Tibial nerve (tissue), 4 donors: ENCODE measurements around the gene ZDHHC1. TPM values are rescaled to one million over a fixed set of nuclear protein-coding genes. Genes with fewer than 3 reads are reported as not detected.

Experiments used
- DNase-seq, 2 donors: peaks; one replicate each; pipeline ENCODE4 v3.0.0-alpha.2; 2019; ENCODE audit warnings: low spot score in 2 of 2
- H3K27ac ChIP-seq, 4 donors: fragments of 200-600 bp; sonication (generic) in 3 of 4; one replicate each; pipeline ENCODE4 v1.5.1; 2017 to 2019; ENCODE audit warnings: mild to moderate bottlenecking in 1 of 4
- H3K27me3 ChIP-seq, 2 donors: fragments of 200-600 bp; sonication (generic) in 1 of 2; one replicate each; pipeline versions ENCODE4 v1.5.1 to v1.6.0; 2017 to 2019
- H3K36me3 ChIP-seq, 3 donors: fragments of 200-600 bp; sonication (generic); one replicate each; pipeline ENCODE4 v1.5.1; 2018 to 2019
- H3K4me1 ChIP-seq, 4 donors: fragments of 200-600 bp; sonication (generic) in 3 of 4; one replicate each; pipeline ENCODE4 v1.5.1; 2017 to 2019
- H3K4me3 ChIP-seq, 4 donors: fragments of 200-600 bp; sonication (generic) in 3 of 4; one replicate each; pipeline ENCODE4 v1.5.1; 2017 to 2019; ENCODE audit warnings: mild to moderate bottlenecking in 1 of 4, moderate library complexity in 1 of 4
- H3K9me3 ChIP-seq, 4 donors: fragments of 200-600 bp; sonication (generic) in 3 of 4; one replicate each; pipeline ENCODE4 v1.5.1; 2017 to 2019
- CTCF ChIP-seq, 5 experiments: fragments of 200-600 bp in 3 of 5; fragments of 450-650 bp in 2 of 5; sonication (generic) in 3 of 5; IDR thresholded peaks; one replicate each; pipeline ENCODE4 v1.5.1; 2016 to 2019; ENCODE audit warnings: antibody characterized with exemption in 5 of 5, mild to moderate bottlenecking in 3 of 5, moderate library complexity in 2 of 5
- EP300 ChIP-seq, 2 donors: sonication (generic); formaldehyde crosslinking; IDR thresholded peaks; one replicate each; pipeline ENCODE4 v1.6.1; 2017; ENCODE audit warnings: antibody characterized with exemption in 2 of 2, mild to moderate bottlenecking in 1 of 2
- POLR2A ChIP-seq, 2 donors: fragments of 450-650 bp; IDR thresholded peaks; one replicate each; pipeline ENCODE4 v1.6.1; 2017; ENCODE audit warnings: antibody characterized with exemption in 2 of 2, mild to moderate bottlenecking in 2 of 2, moderate library complexity in 2 of 2
- WGBS, 2 donors: methylation state at CpG; one replicate each; pipeline ENCODE4 v1.1.5; 2018; 5-methylcytosine and 5-hydroxymethylcytosine counted together
- total RNA-seq, 4 donors: library from RNA; depleted of rRNA; stranded (reverse); fragments of >200 nt; gene quantifications; one replicate each; pipeline ENCODE4 v1.1.0, GENCODE V29; 2016

The ZDHHC1 gene
- total RNA-seq, 4 donors from 2014 or later = 24.3 to 46.2 (median 32.8) TPM

- peak overlapping the region in 1 of 4 donors; percentile 17 for H3K4me3 ChIP-seq
- peaks cover 8 to 91% (median 70%) of the 10 kb centered on the region in 4 donors for H3K4me1 ChIP-seq
- no peaks in the 10 kb centered on the region for H3K9me3 ChIP-seq
- 8 to 17% methylated on average over 4 to 6 of the region's 7 CpGs for WGBS, 2 donors
- peak overlapping the region; percentile 23 to 81 (median 78) for H3K27ac ChIP-seq
- H3K36me3 ChIP-seq = no peaks in the 10 kb centered on the region
- TF ChIP-seq POLR2A (IDR thresholded peaks at IDR 0.05) (no peak), EP300 (IDR thresholded peaks at IDR 0.05) (no peak)
- DNase-seq = no peak
- H3K27me3 ChIP-seq = no peaks in the 10 kb centered on the region
Measured at GRCh38 chr16:67459066-67459860, 43.0 kb upstream of the ZDHHC1 start.

- no peaks in the 10 kb centered on the region for H3K27me3 ChIP-seq
- peaks cover 8 to 89% (median 69%) of the 10 kb centered on the region in 4 donors for H3K4me1 ChIP-seq
- peak overlapping the region in 3 of 4 donors; percentile 78 to 81 (median 78) for H3K27ac ChIP-seq
- DNase-seq = no peak
- H3K9me3 ChIP-seq = no peaks in the 10 kb centered on the region
- no peak overlapping the region for H3K4me3 ChIP-seq
- WGBS, 2 donors = 66 to 75% methylated on average over 3 to 5 of the region's 6 CpGs
- peaks cover 0 to 2% (median 0%) of the 10 kb centered on the region in 3 donors for H3K36me3 ChIP-seq
- TF ChIP-seq POLR2A (IDR thresholded peaks at IDR 0.05) = no peak
- TF ChIP-seq EP300 (IDR thresholded peaks at IDR 0.05) = no peak
- no peak for TF ChIP-seq CTCF (IDR thresholded peaks at IDR 0.05)
Measured at GRCh38 chr16:67458121-67458641, 41.9 kb upstream of the ZDHHC1 start.

GRCh38 chr16:67457611-67458010, 41.3 kb upstream of the ZDHHC1 start:
- DNase-seq = no peak
- 45 to 58% methylated on average over 7 of the region's 7 CpGs for WGBS, 2 donors
- no peaks in the 10 kb centered on the region for H3K27me3 ChIP-seq
- TF ChIP-seq POLR2A (IDR thresholded peaks at IDR 0.05) (no peak), CTCF (IDR thresholded peaks at IDR 0.05) (no peak), EP300 (IDR thresholded peaks at IDR 0.05) (no peak)
- H3K9me3 ChIP-seq = no peaks in the 10 kb centered on the region
- H3K4me3 ChIP-seq = no peak overlapping the region
- H3K36me3 ChIP-seq = peaks cover 0 to 7% (median 0%) of the 10 kb centered on the region in 3 donors
- peaks cover 8 to 83% (median 69%) of the 10 kb centered on the region in 4 donors for H3K4me1 ChIP-seq
- H3K27ac ChIP-seq = peak overlapping the region in 3 of 4 donors; percentile 78 to 81 (median 78)

GRCh38 chr16:67456391-67457081, 40.3 kb upstream of the ZDHHC1 start:
- H3K4me1 ChIP-seq = peaks cover 8 to 82% (median 62%) of the 10 kb centered on the region in 4 donors
- no peaks in the 10 kb centered on the region for H3K27me3 ChIP-seq
- DNase-seq = no peak
- TF ChIP-seq EP300 (IDR thresholded peaks at IDR 0.05) = no peak
- peak in 4 of 5 experiments; percentile 17 to 40 (median 22) for TF ChIP-seq CTCF (IDR thresholded peaks at IDR 0.05)
- TF ChIP-seq POLR2A (IDR thresholded peaks at IDR 0.05) = no peak
- H3K27ac ChIP-seq = peak overlapping the region in 3 of 4 donors; percentile 78 to 81 (median 78)
- WGBS, 2 donors = 35 to 46% methylated on average over 4 to 6 of the region's 6 CpGs
- H3K4me3 ChIP-seq = no peak overlapping the region
- peaks cover 0 to 18% (median 0%) of the 10 kb centered on the region in 3 donors for H3K36me3 ChIP-seq
- H3K9me3 ChIP-seq = no peaks in the 10 kb centered on the region

GRCh38 chr16:67454852-67455251, 38.6 kb upstream of the ZDHHC1 start:
- TF ChIP-seq POLR2A (IDR thresholded peaks at IDR 0.05) (no peak), CTCF (IDR thresholded peaks at IDR 0.05) (no peak), EP300 (IDR thresholded peaks at IDR 0.05) (no peak)
- Histone ChIP-seq H3K27ac (no peak overlapping the region), H3K27me3 (no peaks in the 10 kb centered on the region), H3K4me1 (peaks cover 6 to 82% (median 52%) of the 10 kb centered on the region in 4 donors), H3K4me3 (no peak overlapping the region), H3K9me3 (no peaks in the 10 kb centered on the region), H3K36me3 (peaks cover 0 to 28% (median 0%) of the 10 kb centered on the region in 3 donors)
- WGBS, 2 donors = 92 to 97% methylated on average over 4 to 6 of the region's 6 CpGs
- no peak for DNase-seq
